ENCODE measurements around the gene PRKCZ. TPM values are rescaled to one million over a fixed set of nuclear protein-coding genes. Genes with fewer than 3 reads are reported as not detected.
"Not testable (repeated sequence)": the region's sequence is repeated elsewhere in the genome, so short reads cannot be mapped to it uniquely, and the experiment has no call there.

Gene PRKCZ
- total RNA-seq, 3 donors from 2014 or later, result 0.64 to 17.9 (median 12.5) TPM

DNA sequence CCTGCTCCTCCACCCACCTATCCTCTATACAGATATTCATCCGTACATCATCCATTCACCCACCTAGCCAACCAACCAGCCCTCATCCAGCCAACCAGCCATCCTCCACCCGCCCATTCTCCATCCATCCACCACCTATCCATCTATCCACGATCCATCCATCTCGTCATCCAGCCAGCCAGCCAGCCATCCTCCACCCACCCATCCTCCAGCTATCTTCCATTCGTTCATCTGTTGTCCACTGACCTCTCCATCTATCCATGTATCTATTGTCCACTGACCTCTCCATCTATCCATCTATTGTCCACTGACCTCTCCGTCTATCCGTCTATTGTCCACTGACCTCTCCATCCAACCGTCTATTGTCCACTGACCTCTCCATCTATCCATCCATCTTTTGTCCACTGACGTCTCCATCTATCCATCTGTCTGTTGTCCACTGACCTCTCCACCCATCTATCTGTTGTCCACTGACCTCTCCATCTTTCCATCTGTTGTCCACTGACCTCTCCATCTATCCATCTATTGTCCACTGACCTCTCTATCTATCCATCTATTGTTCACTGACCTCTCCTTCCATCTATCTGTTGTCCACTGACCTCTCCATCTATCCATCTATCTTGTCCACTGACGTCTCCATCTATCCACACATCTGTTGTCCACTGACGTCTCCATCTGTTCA lies 96.8 kb downstream of the PRKCZ start:
- TF ChIP-seq POLR2AphosphoS5 (IDR thresholded peaks at IDR 0.05), result no peak
- no peak for TF ChIP-seq POLR2A (IDR thresholded peaks at IDR 0.05)
- TF ChIP-seq CTCF (IDR thresholded peaks at IDR 0.05), result no peak
- no peak for DNase-seq (ENCODE audit: low spot score in 2 of 2)
- Histone ChIP-seq H3K4me1 (no peaks in the 10 kb centered on the region), H3K36me3 (no peaks in the 10 kb centered on the region), H3K27me3 (no peaks in the 10 kb centered on the region), H3K27ac (no peak overlapping the region), H3K9me3 (no peaks in the 10 kb centered on the region), H3K4me3 (no peak overlapping the region)
- intact Hi-C loops (cut with DNase I; ENCODE audit: low total_unique reads), result no loop called here

DNA sequence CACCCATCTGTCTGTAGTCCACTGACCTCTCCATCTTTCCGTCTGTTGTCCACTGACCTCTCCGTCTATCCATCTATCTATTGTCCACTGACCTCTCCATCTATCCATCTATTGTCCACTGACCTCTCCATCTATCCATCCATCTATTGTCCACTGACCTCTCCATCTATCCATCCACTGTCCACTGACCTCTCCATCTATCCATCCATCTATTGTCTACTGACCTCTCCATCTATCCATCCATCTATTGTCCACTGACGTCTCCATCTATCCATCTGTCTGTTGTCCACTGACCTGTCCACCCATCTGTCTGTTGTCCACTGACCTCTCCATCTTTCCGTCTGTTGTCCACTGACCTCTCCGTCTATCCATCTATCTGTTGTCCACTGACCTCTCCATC lies 97.7 kb downstream of the PRKCZ start:
- H3K27ac ChIP-seq; H3K4me1 ChIP-seq; H3K36me3 ChIP-seq; H3K4me3 ChIP-seq; H3K9me3 ChIP-seq; intact Hi-C loops (cut with DNase I; ENCODE audit: low total_unique reads); H3K27me3 ChIP-seq; DNase-seq (ENCODE audit: low spot score in 2 of 2): not testable (repeated sequence)

- no peak for DNase-seq (ENCODE audit: low spot score in 2 of 2)
- Histone ChIP-seq H3K9me3 (no peaks in the 10 kb centered on the region), H3K27me3 (no peaks in the 10 kb centered on the region), H3K4me3 (no peak overlapping the region), H3K36me3 (no peaks in the 10 kb centered on the region), H3K27ac (no peak overlapping the region), H3K4me1 (no peaks in the 10 kb centered on the region)
- TF ChIP-seq POLR2AphosphoS5 (IDR thresholded peaks at IDR 0.05), result no peak
- no peak for TF ChIP-seq CTCF (IDR thresholded peaks at IDR 0.05)
- TF ChIP-seq POLR2A (IDR thresholded peaks at IDR 0.05), result no peak
- intact Hi-C loops (cut with DNase I; ENCODE audit: low total_unique reads), result no loop called here
These were observed 98.5 kb downstream of the PRKCZ start for GRCh38 chr1:2148691-2149090.

- TF ChIP-seq POLR2A (IDR thresholded peaks at IDR 0.05), result no peak
- no peak for TF ChIP-seq POLR2AphosphoS5 (IDR thresholded peaks at IDR 0.05)
- no peak for TF ChIP-seq CTCF (IDR thresholded peaks at IDR 0.05)
- H3K27ac ChIP-seq, result no peak overlapping the region
- intact Hi-C loops (cut with DNase I; ENCODE audit: low total_unique reads), result no loop called here
These were observed 100.6 kb downstream of the PRKCZ start for GRCh38 chr1:2150801-2151200.

DNA sequence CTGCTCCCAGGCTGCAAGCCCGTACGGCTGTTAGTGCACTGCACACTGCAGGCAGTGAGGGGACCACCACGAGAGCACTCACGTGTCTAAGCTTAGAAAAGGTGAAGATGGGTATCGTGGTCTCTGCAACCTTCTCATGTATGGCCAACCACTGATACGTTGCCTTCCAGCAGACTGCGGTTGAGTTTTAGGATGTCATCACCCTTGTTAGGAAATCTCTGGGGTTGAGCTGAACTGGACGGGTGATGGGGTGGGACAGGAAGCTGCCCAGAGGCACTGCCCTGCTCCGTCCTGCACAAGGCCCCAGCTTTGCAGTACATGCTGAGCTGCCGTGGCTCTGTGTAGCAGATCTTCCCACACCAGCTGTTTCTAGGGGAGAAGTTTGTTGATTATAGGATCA lies 101.0 kb downstream of the PRKCZ start:
- H3K27ac ChIP-seq, result no peak overlapping the region
- no peak overlapping the region for H3K4me3 ChIP-seq

More at GRCh38 chr1:2150801-2151200, 100.6 kb downstream of the PRKCZ start:
- DNase-seq (ENCODE audit: low spot score in 2 of 2), result no peak
- no peaks in the 10 kb centered on the region for H3K27me3 ChIP-seq
- no peak overlapping the region for H3K4me3 ChIP-seq
- H3K36me3 ChIP-seq, result no peaks in the 10 kb centered on the region
- H3K4me1 ChIP-seq, result no peaks in the 10 kb centered on the region
- no peaks in the 10 kb centered on the region for H3K9me3 ChIP-seq

More for the DNA sequence above, 101.0 kb downstream of the PRKCZ start:
- no peaks in the 10 kb centered on the region for H3K9me3 ChIP-seq
- no peak for TF ChIP-seq POLR2A (IDR thresholded peaks at IDR 0.05)
- TF ChIP-seq POLR2AphosphoS5 (IDR thresholded peaks at IDR 0.05), result no peak
- no peak for TF ChIP-seq CTCF (IDR thresholded peaks at IDR 0.05)
- H3K36me3 ChIP-seq, result no peaks in the 10 kb centered on the region
- H3K27me3 ChIP-seq, result no peaks in the 10 kb centered on the region
- no peaks in the 10 kb centered on the region for H3K4me1 ChIP-seq
- intact Hi-C loops (cut with DNase I; ENCODE audit: low total_unique reads), result no loop called here
- DNase-seq (ENCODE audit: low spot score in 2 of 2), result no peak
